Activated gamma-delta T cell treated with Interleukin-2 at 50 U/mL for 16 hours (primary cell): ENCODE results near the gene RPE65.
"Not testable (repeated sequence)": the region's sequence is repeated elsewhere in the genome, so short reads cannot be mapped to it uniquely, and the experiment has no call there.

Experiments
- DNase-seq: peaks from one replicate; pipeline ENCODE4 v3.0.0-alpha.2; 2020

The RPE65 gene

GRCh38 chr1:68448365-68448764 is 1.4 kb downstream of the RPE65 start:
- no peak for DNase-seq

- no peak for DNase-seq
These were observed 4.0 kb downstream of the RPE65 start for GRCh38 chr1:68445709-68446108.

- DNase-seq, result no peak
These were observed 6.8 kb downstream of the RPE65 start for GRCh38 chr1:68442822-68443556.

GRCh38 chr1:68442006-68442405 is 7.7 kb downstream of the RPE65 start:
- DNase-seq, result no peak

- DNase-seq, result no peak
These were observed 11.4 kb downstream of the RPE65 start for GRCh38 chr1:68438310-68438709.

- no peak for DNase-seq
These were observed 16.4 kb downstream of the RPE65 start for GRCh38 chr1:68433395-68433794.

- DNase-seq, result no peak
These were observed 18.7 kb downstream of the RPE65 start for GRCh38 chr1:68431076-68431475.

- no peak for DNase-seq
These were observed 20.4 kb downstream of the RPE65 start for GRCh38 chr1:68429233-68429808.

GRCh38 chr1:68426594-68426993 is 23.2 kb downstream of the RPE65 start:
- DNase-seq, result no peak

- no peak for DNase-seq
These were observed 28.4 kb downstream of the RPE65 start for GRCh38 chr1:68421350-68421749.

- DNase-seq, result no peak
These were observed 40.3 kb downstream of the RPE65 start for GRCh38 chr1:68409426-68409825.

GRCh38 chr1:68401506-68401905 is 48.2 kb downstream of the RPE65 start:
- no peak for DNase-seq

- DNase-seq, result not testable (repeated sequence)
These were observed 54.2 kb downstream of the RPE65 start for GRCh38 chr1:68395575-68395974.

- DNase-seq, result not testable (repeated sequence)
These were observed 57.3 kb downstream of the RPE65 start for GRCh38 chr1:68392474-68392873.

- DNase-seq, result not testable (repeated sequence)
These were observed 63.8 kb downstream of the RPE65 start for GRCh38 chr1:68385798-68386524.

- no peak for DNase-seq
These were observed 64.8 kb downstream of the RPE65 start for GRCh38 chr1:68384872-68385411.

- no peak for DNase-seq
These were observed 65.4 kb downstream of the RPE65 start for GRCh38 chr1:68384321-68384813.

- no peak for DNase-seq
These were observed 66.7 kb downstream of the RPE65 start for GRCh38 chr1:68383092-68383491.

- no peak for DNase-seq
These were observed 70.7 kb downstream of the RPE65 start for GRCh38 chr1:68379085-68379478.
